ENCODE results near the gene WWC2.
"Not testable (repeated sequence)": the region's sequence is repeated elsewhere in the genome, so short reads cannot be mapped to it uniquely, and the experiment has no call there.

WWC2 gene

GRCh38 chr4:183304538-183304937 is 205.5 kb downstream of the WWC2 start:
- DNase-seq: no peak

- DNase-seq: no peak
Measured at GRCh38 chr4:183306811-183307210, 207.8 kb downstream of the WWC2 start.

GRCh38 chr4:183312841-183313240 is 213.8 kb downstream of the WWC2 start:
- DNase-seq: no peak

DNA sequence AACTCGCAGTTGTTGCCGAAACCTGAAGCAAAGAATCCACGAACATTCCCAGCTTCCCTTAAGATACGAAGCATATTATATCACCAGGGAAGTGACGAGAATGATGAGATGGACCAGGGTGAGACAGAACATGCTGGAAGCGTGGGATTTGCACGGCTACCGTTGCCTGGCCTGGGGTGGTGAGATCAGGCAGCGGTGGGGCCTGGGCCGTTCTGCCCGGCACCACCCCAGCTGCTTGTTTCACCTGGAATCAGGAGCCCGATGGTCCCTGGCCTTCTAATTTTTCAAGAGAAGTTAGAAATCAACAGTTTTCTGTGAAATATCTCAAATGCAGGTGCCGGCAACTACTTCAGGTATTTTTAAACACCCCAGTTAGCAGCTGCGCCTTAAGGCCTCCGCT is 215.3 kb downstream of the WWC2 start:
- no peak for DNase-seq

DNA sequence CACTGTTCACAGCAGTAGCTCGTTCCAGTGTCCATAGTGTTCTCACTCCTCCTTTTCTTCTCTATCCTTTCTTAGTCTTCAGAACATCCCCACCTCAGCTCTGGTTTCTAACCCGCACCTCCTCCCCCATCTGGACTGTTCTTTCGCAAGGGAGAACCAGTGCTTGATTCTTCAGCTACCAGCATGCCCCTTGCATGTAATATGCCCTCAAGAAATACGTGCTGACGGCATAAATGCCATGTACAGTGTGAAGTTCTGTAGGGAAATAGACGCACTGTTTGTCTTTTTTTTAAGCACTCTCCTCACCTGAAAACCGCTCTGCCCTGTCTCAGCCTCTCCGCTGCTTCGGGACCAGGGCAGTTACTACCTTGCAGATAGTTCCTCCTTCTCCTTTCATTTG is 215.7 kb downstream of the WWC2 start:
- no peak for DNase-seq

DNA sequence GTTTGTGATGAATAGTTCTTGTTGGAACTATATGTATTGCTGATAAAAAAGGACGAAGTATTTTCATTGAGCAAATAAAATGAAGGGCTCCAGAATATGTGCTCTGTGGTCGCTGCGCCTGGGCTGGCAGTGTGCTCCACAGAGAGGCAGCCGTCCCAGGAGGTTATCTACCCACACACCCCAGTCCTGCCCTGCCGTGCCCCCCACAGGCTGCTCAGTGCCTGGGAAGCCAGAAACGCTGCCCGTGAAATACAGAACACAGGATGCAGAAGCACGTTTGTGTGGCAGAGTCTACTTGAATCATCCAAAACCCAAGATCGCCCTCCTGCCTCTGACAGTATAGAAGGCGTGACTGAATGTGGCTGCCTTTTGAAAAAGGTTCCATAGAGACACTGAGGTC is 219.6 kb downstream of the WWC2 start:
- no peak for DNase-seq

- DNase-seq: no peak
Measured at GRCh38 chr4:183320211-183321059, 221.4 kb downstream of the WWC2 start, which contains the start of gene CLDN22. TSS of gene CLDN22 (minus strand) at chr4:183320276. CDS start at chr4:183320218, 58 bp downstream.

- no peak for DNase-seq
Measured at GRCh38 chr4:183321079-183321478, 222.0 kb downstream of the WWC2 start.

DNA sequence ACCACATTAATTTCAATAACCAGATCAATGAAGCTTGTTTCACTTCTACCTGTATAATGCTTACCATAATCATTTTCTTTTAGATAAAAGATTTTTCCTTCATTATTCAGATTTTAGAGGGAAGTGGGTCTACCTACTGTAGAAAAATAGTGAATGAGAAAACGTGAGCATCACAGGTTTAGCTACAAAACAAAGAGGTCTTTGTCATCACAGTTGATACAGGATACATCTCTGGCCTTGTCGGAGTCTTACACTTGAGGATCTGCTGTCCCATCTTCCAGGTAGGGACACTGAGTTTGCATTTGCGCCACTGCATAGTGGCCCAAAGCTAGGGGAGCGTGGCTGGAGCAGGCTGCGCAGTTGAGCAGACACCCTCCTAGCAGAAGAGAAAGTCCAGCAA is 222.5 kb downstream of the WWC2 start:
- no peak for DNase-seq

- DNase-seq: no peak
Measured at GRCh38 chr4:183322326-183322725, 223.3 kb downstream of the WWC2 start, which contains the start of gene CLDN24. TSS of gene CLDN24 (minus strand) at chr4:183322426. CDS start at chr4:183322426, 0 bp downstream.

DNA sequence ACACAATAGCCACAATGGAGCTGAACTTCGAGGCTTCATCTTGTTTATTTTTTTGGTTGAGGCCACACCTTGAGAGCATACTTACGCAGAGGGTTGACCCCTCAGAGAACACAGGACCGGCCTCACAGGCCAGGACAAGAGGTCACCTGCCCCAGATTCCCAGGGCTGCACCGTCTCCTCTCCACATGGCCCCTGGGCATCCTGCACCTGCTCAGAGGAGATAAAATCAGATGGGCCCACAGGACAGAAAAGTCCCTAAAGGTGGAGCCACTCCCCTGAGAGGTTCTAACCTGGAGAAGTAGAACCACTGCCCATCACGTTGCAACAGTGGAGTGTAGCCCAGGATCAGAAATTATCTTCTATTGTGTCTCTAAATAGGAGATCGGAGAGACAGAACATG is 224.2 kb downstream of the WWC2 start:
- no peak for DNase-seq

GRCh38 chr4:183324056-183324455 is 225.0 kb downstream of the WWC2 start:
- not testable (repeated sequence) for DNase-seq

DNA sequence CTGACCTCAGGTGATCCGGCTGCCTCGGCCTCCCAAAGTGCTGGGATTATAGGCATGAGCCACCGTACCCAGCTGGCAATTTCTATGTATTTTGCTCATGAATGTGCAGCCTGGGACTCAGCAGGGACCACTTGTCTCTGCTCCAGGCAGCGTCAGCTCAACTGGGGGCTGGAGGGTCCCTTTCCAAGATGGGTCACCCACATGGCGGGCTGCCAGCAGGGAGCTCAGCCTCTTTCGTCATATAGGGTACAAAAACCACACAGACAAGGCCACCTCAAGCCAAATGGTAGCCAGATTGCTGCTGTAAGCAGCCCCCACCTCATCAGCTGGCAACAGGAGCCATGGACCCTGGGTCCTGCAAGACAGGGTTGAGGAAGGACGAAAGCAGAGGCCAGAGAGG is 225.6 kb downstream of the WWC2 start:
- DNase-seq: no peak

GRCh38 chr4:183326387-183326786 is 227.3 kb downstream of the WWC2 start:
- DNase-seq: not testable (repeated sequence)

DNA sequence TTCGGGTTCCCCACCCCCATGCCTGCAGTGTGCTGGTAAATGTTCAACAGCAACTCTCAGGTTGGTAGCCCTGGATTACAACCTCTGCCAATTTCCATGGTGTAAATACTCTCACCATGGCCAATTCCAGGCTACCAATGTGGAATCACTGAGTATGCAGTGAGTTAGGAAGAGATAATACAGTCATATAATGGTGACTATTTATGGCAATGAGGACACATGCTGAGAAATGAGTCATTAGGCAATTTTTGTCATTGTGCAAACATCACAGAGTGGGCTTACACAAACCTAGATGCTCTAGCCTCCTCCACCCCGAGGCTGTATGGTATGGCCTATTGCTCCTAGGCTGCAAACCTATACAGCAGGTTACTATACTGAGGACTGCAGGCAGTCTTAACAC is 227.8 kb downstream of the WWC2 start:
- DNase-seq: no peak

DNA sequence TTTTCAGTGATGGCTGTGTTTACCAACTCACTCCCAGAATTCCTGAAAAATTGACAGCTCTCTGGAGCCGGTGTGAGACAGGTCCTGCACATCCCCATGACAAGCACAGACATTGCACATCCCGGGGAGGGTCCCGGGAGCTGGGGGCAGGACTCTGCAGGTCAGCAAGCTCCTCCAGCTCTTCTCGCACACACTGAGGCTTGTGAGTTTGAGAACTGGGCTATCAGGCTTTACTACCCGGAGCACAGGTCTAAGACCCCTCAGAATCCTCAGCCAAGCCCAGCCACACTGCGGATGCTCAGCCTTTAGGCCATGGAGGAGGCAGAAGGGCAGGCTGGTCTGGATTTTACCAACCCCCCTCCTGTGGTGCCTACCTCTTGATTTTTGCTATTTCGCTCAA is 228.8 kb downstream of the WWC2 start:
- no peak for DNase-seq

DNA sequence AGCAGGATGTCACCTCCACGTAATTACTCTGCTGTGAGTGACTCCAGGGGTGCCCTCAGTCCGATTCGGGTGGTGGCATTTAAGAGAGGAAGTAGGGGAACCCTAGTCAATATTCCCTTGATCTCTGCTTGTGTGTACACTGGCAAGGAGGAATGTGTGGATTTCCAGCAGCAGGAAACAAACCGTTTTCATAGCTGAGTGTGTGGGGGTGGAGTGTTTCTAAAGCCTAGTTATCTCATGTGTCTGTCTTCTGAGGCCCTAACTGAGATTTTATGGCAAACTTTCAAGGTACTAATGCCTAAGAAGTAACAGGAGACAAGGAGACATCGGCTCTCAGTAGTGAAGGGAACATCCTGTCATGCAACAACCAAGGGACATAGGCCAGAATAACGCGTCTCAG is 229.8 kb downstream of the WWC2 start:
- no peak for DNase-seq

DNA sequence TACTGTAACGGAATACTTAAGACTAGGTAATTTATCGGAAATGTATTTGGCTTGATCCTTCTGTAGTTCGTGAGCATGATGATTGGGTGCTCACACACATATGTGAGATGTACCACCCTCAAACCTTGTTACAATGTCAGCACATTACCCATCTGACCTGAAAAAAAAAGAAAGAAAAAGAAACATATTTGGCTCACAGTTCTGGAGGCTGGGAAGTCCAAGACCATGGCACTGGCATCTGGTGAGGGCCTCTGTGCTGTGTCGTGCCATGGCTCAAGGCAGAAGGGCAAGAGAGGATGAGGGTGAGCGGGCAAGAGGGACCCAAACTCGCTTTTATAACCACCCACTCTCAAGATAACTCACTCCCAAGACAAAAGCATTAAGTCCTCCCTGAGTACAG is 230.2 kb downstream of the WWC2 start:
- DNase-seq: no peak

DNA sequence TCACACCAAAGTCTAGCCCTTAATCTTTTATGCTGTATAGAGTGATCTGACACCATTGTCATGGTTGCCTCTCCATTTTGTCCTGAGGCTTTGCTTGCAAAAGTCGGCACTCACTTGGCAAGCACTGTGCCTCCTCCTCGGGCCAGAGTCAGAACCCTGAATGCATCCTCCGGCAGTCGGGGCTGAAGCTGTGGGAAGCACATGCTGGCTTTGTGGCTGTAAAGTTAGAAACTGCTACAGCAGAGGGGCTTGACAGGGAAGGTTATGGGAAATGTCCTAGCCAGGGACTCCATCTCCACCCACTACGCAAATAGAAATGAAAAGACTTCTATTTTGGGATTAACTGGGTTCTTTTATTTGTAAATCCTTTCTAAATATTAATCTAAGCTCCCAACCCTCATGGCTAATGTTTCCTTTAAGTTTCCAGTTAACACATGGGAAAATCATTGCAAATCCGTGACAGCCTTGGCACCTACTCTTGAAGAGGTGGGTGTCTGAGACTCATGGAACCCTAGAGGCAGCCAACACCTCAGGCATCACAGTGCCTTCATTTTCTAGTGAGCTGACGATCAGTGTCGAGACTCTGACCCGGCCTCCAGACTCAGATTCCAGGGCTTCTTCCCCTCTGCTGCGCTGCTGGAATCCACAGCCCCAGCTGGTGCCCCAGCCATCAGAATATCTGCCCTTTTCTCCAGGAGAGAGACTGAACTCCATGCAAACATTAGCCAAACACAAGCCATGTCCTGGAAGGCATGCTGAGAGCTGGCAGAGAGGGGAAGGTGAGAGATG is 231.1 kb downstream of the WWC2 start:
- DNase-seq: no peak

DNA sequence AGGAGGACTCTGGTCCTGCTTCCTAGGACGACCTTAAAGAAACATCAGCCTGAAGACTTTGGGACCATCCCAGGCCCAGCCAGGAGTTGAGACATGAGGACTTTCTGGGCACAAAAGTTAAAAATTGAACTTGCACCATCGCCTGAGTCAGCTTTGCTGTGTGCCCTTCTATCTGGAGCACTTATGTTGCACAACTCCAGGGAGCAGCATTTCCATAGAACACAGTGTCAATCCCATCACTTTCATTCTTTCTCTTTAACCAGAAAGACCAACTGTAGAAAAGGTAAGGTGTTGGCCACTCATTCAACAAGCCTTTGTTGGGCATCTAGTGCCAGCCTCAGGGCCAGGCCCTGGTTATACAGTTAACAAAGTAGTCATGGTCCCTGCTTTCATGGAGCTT is 231.8 kb downstream of the WWC2 start:
- no peak for DNase-seq

GRCh38 chr4:183332447-183332846 is 233.4 kb downstream of the WWC2 start:
- DNase-seq: no peak

DNA sequence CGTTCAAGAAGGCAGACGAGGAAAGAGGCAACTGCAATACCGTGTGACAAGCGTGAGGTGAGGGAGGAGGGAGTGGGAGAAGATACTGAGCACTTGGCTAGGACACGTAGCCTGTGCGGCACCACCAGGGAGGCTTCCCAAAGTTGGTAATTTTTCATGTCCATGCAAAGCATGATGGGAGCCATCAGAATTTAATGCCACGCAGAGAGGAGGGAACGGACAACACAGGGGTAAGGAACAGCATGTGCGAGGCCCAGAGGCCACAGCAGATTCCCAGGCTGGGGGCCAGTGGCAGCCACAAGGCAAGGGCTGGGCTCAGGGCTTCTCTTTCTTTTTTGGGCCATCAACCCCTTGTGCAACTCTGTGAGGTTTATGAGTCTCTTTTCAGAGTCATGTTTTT is 234.1 kb downstream of the WWC2 start:
- DNase-seq: no peak

DNA sequence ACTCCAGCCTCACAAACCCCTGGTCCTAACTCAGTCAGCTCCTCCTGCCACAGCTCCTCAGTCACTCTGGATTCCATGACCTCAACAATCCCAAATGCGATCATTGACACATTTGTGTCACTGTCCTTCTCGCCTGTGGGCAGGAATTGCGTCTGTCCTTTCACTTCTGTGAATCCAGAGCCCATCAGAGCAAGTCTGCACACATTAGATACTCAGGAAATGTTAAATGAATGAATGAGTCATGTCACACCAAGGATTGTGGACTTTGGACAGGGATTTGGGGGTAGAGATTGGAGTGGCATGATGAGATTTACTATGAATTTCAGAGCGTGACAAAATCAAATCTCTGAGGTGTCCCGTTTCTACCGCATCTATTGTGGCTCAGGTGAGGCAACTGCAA is 234.9 kb downstream of the WWC2 start:
- DNase-seq: no peak

DNA sequence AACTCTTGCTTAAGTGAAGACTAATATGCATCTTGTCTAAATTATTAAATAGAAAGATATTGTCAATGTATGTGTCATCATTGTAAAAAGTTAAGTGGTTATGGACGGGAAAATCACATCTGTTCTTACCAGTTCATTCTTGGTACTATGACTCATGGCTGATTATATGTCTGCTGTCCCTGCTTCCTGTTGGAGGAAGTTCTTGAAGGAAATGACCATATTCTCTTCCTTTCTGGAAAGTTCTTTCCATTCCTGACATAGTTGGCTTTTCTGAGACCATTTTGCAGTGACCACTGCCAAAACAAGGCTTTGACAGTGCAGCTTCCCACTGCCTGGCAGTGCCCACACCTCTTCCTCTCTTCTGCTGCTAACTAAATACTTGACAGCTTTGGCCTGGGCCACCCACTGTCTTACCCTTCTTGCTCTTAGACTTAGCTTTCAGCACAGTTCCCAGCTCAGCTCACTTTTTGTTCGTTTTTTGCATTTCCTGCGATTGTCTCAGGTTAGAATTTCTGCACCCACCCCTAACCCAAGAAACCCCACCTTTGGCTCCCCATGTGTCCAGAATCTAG is 236.4 kb downstream of the WWC2 start:
- no peak for DNase-seq
